Diencephalon (tissue), 1 donor: ENCODE data around the gene NINL. TPM values are rescaled to one million over a fixed set of nuclear protein-coding genes. Genes with fewer than 3 reads are reported as not detected.

Source experiments
- small RNA-seq: library from RNA; depleted of rRNA; stranded (forward); fragments of <200 nt; gene quantifications from one replicate; pipeline ENCODE3, GENCODE V24; 2014
- total RNA-seq: library from RNA; depleted of rRNA; stranded (reverse); fragments of >200 nt; gene quantifications from one replicate; pipeline ENCODE4 v1.2.3, GENCODE V29; 2014

The NINL gene
- total RNA-seq = 22.1 TPM

GRCh38 chr20:25584905-25585704, at the start of gene NINL:
Gene NINL (minus strand): TSS chr20:25585531. CDS start chr20:25526587, 58,944 bp downstream.

GRCh38 chr20:25623736-25624499, 38.6 kb upstream of the NINL start, which contains the start of gene NANP:
Gene NANP (minus strand): TSS chr20:25624014. CDS start chr20:25623948, 66 bp downstream.

GRCh38 chr20:25407311-25408169, 177.8 kb downstream of the NINL start, which contains the start of gene GINS1:
Gene GINS1 (plus strand): TSS chr20:25407673. CDS start chr20:25407821, 148 bp downstream.

Small RNA genes lying within 50 kb of the gene (small RNA-seq; reads per million reads assigned to genes)
- gene RNU6ATAC17P = not detected

Other genes starting within 250 kb of the NINL start
- 69.2 TPM for gene ABHD12, start 194.7 kb downstream of the NINL start, total RNA-seq
- 14.1 TPM for gene GINS1, start 177.9 kb downstream of the NINL start, total RNA-seq
- gene NANP, start 38.5 kb upstream of the NINL start, total RNA-seq = 8.5 TPM
- gene ZNF337, start 111.3 kb upstream of the NINL start, total RNA-seq = 19.6 TPM